ENCODE results near the gene XIST. TPM values are rescaled to one million over a fixed set of nuclear protein-coding genes. Genes with fewer than 3 reads are reported as not detected.
"Not testable (repeated sequence)": the region's sequence is repeated elsewhere in the genome, so short reads cannot be mapped to it uniquely, and the experiment has no call there.

The XIST gene
- total RNA-seq (ENCODE audit: unreplicated experiment) = not detected
- long read RNA-seq = 0 reads

GRCh38 chrX:73852467-73852866 is at the start of gene XIST:
Gene XIST, minus strand, starts transcription at chrX:73852714.
- H3K36me3 Mint-ChIP-seq (ENCODE audit: low read depth, unreplicated experiment) = no peaks in the 10 kb centered on the region
- DNase-seq (ENCODE audit: low spot score) = no peak
- TF ChIP-seq CTCF (IDR thresholded peaks at IDR 0.05; ENCODE audit: unreplicated experiment) = no peak

DNA sequence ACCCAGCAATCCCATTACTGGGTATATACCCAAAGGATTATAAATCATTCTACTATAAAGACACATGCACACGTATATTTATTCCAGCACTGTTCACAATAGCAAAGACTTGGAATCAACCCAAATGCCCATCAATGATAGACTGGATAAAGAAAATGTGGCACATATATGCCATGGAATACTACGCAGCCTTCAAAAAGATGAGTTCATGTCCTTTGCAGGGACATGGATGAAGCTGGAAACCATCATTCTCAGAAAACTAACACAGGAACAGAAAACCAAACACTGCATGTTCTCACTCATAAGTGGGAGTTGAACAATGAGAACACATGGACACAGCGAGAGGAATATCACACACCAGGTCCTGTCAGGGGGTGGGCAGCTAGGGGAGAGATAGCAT is 45.8 kb upstream of the XIST start:
- not testable (repeated sequence) for H3K27ac Mint-ChIP-seq (ENCODE audit: unreplicated experiment); DNase-seq (ENCODE audit: low spot score); H3K27me3 Mint-ChIP-seq (ENCODE audit: unreplicated experiment); H3K4me3 Mint-ChIP-seq (ENCODE audit: unreplicated experiment); H3K4me1 Mint-ChIP-seq (ENCODE audit: unreplicated experiment); H3K9me3 Mint-ChIP-seq (ENCODE audit: unreplicated experiment); H3K36me3 Mint-ChIP-seq (ENCODE audit: low read depth, unreplicated experiment)

More at GRCh38 chrX:73852467-73852866, at the start of gene XIST:
- Mint-ChIP-seq H3K9me3 (ENCODE audit: unreplicated experiment) (no peaks in the 10 kb centered on the region), H3K27ac (ENCODE audit: unreplicated experiment) (no peak within 1 kb of the TSS), H3K4me1 (ENCODE audit: unreplicated experiment) (no peaks in the 10 kb centered on the region), H3K27me3 (ENCODE audit: unreplicated experiment) (no peaks in the 10 kb centered on the region), H3K4me3 (ENCODE audit: unreplicated experiment) (no peak within 1 kb of the TSS)

GRCh38 chrX:73892515-73893090 is 40.1 kb upstream of the XIST start:
- not testable (repeated sequence) for H3K27me3 Mint-ChIP-seq (ENCODE audit: unreplicated experiment); H3K9me3 Mint-ChIP-seq (ENCODE audit: unreplicated experiment); H3K27ac Mint-ChIP-seq (ENCODE audit: unreplicated experiment); H3K36me3 Mint-ChIP-seq (ENCODE audit: low read depth, unreplicated experiment); H3K4me3 Mint-ChIP-seq (ENCODE audit: unreplicated experiment); H3K4me1 Mint-ChIP-seq (ENCODE audit: unreplicated experiment); DNase-seq (ENCODE audit: low spot score)

DNA sequence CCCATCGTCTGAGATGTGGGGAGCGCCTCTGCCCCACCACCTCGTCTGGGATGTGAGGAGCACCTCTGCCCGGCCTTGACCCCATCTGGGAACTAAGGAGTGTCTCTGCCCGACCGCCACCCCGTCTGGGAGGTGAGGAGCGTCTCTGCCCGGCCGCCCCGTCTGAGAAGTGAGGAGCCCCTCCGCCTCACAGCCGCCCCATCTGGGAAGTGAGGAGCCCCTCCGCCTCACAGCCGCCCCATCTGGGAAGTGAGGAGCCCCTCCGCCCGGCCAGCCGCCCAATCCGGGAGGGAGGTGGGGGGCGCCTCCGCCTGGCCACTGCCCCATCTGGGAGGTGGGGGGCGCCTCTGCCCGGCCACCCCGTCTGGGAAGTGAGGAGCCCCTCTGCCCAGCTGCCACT is 29.7 kb upstream of the XIST start:
- H3K27me3 Mint-ChIP-seq (ENCODE audit: unreplicated experiment); H3K27ac Mint-ChIP-seq (ENCODE audit: unreplicated experiment); H3K36me3 Mint-ChIP-seq (ENCODE audit: low read depth, unreplicated experiment); H3K9me3 Mint-ChIP-seq (ENCODE audit: unreplicated experiment); DNase-seq (ENCODE audit: low spot score); H3K4me1 Mint-ChIP-seq (ENCODE audit: unreplicated experiment); H3K4me3 Mint-ChIP-seq (ENCODE audit: unreplicated experiment): not testable (repeated sequence)

GRCh38 chrX:73877687-73878086 is 25.2 kb upstream of the XIST start:
- Mint-ChIP-seq H3K36me3 (ENCODE audit: low read depth, unreplicated experiment) (no peaks in the 10 kb centered on the region), H3K4me3 (ENCODE audit: unreplicated experiment) (no peak overlapping the region), H3K4me1 (ENCODE audit: unreplicated experiment) (no peaks in the 10 kb centered on the region), H3K9me3 (ENCODE audit: unreplicated experiment) (no peaks in the 10 kb centered on the region), H3K27ac (ENCODE audit: unreplicated experiment) (no peak overlapping the region), H3K27me3 (ENCODE audit: unreplicated experiment) (peaks cover 6% of the 10 kb centered on the region)
- no peak for TF ChIP-seq CTCF (IDR thresholded peaks at IDR 0.05; ENCODE audit: unreplicated experiment)
- no peak for DNase-seq (ENCODE audit: low spot score)

DNA sequence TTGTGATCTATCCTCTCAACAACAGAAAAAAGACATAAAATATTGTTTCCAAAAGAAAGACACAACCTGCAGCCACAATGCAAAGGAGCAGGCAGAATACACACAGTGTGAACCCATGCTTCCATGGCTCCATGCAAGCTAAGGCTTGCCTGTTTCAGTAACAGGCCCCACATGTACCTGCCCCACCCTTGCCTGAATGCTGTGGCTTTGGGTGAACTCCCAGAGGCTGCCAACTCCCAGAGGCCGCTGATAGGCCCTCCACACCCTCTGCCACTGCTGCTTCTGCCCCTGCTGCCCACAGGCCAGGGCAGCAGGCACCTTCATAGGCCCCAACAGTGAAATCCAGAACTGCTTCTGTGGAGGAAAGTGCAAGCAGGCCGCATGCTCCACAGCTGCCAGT is 24.4 kb upstream of the XIST start:
- no peak overlapping the region for H3K27ac Mint-ChIP-seq (ENCODE audit: unreplicated experiment)
- peaks cover 6% of the 10 kb centered on the region for H3K27me3 Mint-ChIP-seq (ENCODE audit: unreplicated experiment)
- no peaks in the 10 kb centered on the region for H3K9me3 Mint-ChIP-seq (ENCODE audit: unreplicated experiment)
- H3K36me3 Mint-ChIP-seq (ENCODE audit: low read depth, unreplicated experiment) = no peaks in the 10 kb centered on the region
- TF ChIP-seq CTCF (IDR thresholded peaks at IDR 0.05; ENCODE audit: unreplicated experiment) = no peak
- DNase-seq (ENCODE audit: low spot score) = no peak
- no peak overlapping the region for H3K4me3 Mint-ChIP-seq (ENCODE audit: unreplicated experiment)
- no peaks in the 10 kb centered on the region for H3K4me1 Mint-ChIP-seq (ENCODE audit: unreplicated experiment)

All from endothelial cell (in vitro differentiated cells).